Stimulated activated CD8-positive, alpha-beta memory T cell treated with anti-CD3 and anti-CD28 coated beads, Interleukin-12 subunit alpha, Interleukin-12 subunit beta, amount 100 ng/mL, for 24 hours (primary cell): ENCODE results near the gene PNRC2.
A peak's percentile ranks its signal among the peaks of the same experiment; 100 is the strongest.
"Not testable (repeated sequence)": the region's sequence is repeated elsewhere in the genome, so short reads cannot be mapped to it uniquely, and the experiment has no call there.

Experiments used
- DNase-seq: peaks from one replicate; pipeline ENCODE4 v3.0.0-alpha.2; 2020; ENCODE audit errors: extremely low read depth

PNRC2 gene

GRCh38 chr1:23953020-23953419, 6.6 kb upstream of the PNRC2 start:
- no peak for DNase-seq

- DNase-seq: no peak
Measured at GRCh38 chr1:23957096-23957495, 2.5 kb upstream of the PNRC2 start.

GRCh38 chr1:23958040-23958809, 1.4 kb upstream of the PNRC2 start:
- DNase-seq: not testable (repeated sequence)

GRCh38 chr1:23958810-23959460, 693 bp upstream of the PNRC2 start:
- peak; percentile 78 for DNase-seq

GRCh38 chr1:23960291-23961020, 828 bp downstream of the PNRC2 start:
- no peak for DNase-seq

- no peak for DNase-seq
Measured at GRCh38 chr1:23963617-23964234, 4.1 kb downstream of the PNRC2 start.

GRCh38 chr1:23964235-23964668, 4.6 kb downstream of the PNRC2 start:
- DNase-seq: no peak

- no peak for DNase-seq
Measured at GRCh38 chr1:23964790-23965740, 5.4 kb downstream of the PNRC2 start.

- DNase-seq: no peak
Measured at GRCh38 chr1:23966973-23967493, 7.4 kb downstream of the PNRC2 start.

GRCh38 chr1:23967871-23968270, 8.2 kb downstream of the PNRC2 start:
- DNase-seq: no peak

- no peak for DNase-seq
Measured at GRCh38 chr1:23977187-23977853, 17.7 kb downstream of the PNRC2 start.

GRCh38 chr1:23977854-23978191, 18.2 kb downstream of the PNRC2 start:
- no peak for DNase-seq

- DNase-seq: no peak
Measured at GRCh38 chr1:23978805-23979204, 19.2 kb downstream of the PNRC2 start.

- no peak for DNase-seq
Measured at GRCh38 chr1:23979387-23979880, 19.8 kb downstream of the PNRC2 start.

GRCh38 chr1:23979881-23980727, 20.5 kb downstream of the PNRC2 start, which contains the start of gene SRSF10:
SRSF10 (minus strand) TSS chr1:23980327; CDS start chr1:23980255, 72 bp downstream.
- DNase-seq: peak; percentile 91

GRCh38 chr1:23980728-23981070, 21.1 kb downstream of the PNRC2 start:
- DNase-seq: peak; percentile 28

- DNase-seq: no peak
Measured at GRCh38 chr1:23984417-23985186, 25.0 kb downstream of the PNRC2 start.

- DNase-seq: not testable (repeated sequence)
Measured at GRCh38 chr1:23987038-23987437, 27.4 kb downstream of the PNRC2 start.
